HEK293T (cell line): ENCODE results near the gene SRGAP3.

ENCODE experiments used
- CTBP1 ChIP-seq: fragments of 450-650 bp; IDR thresholded peaks from 2 replicates; pipeline ENCODE4 v1.6.1; 2016; ENCODE audit warnings: borderline replicate concordance
- ELF4 ChIP-seq: fragments of 450-650 bp; IDR thresholded peaks from 2 replicates; pipeline ENCODE4 v1.6.1; 2017; ENCODE audit warnings: antibody characterized with exemption
- FOXA1 ChIP-seq: fragments of 450-650 bp; IDR thresholded peaks from 2 replicates; pipeline ENCODE4 v1.6.1; 2016; ENCODE audit warnings: mild to moderate bottlenecking
- FOXM1 ChIP-seq: fragments of 450-650 bp; IDR thresholded peaks from 2 replicates; pipeline ENCODE4 v1.6.1; 2017; ENCODE audit warnings: mild to moderate bottlenecking, borderline replicate concordance
- HDGF ChIP-seq: fragments of 450-650 bp; IDR thresholded peaks from 2 replicates; pipeline ENCODE4 v1.6.1; 2017; ENCODE audit warnings: antibody characterized with exemption, borderline replicate concordance
- L3MBTL2 ChIP-seq: fragments of 450-650 bp; conservative IDR thresholded peaks from 2 replicates; pipeline ENCODE4 v1.6.1; 2016; ENCODE audit warnings: mild to moderate bottlenecking
- LEF1 ChIP-seq: fragments of 450-650 bp; IDR thresholded peaks from 2 replicates; pipeline ENCODE4 v1.6.1; 2017; ENCODE audit warnings: mild to moderate bottlenecking, borderline replicate concordance
- NFRKB ChIP-seq: fragments of 450-650 bp; IDR thresholded peaks from 2 replicates; pipeline ENCODE4 v1.6.1; 2016; ENCODE audit warnings: mild to moderate bottlenecking, moderate library complexity
- SP1 ChIP-seq: fragments of 450-650 bp; IDR thresholded peaks from 2 replicates; pipeline ENCODE4 v1.6.1; 2017
- SUZ12 ChIP-seq: fragments of 450-650 bp; IDR thresholded peaks from 2 replicates; pipeline ENCODE4 v1.6.1; 2016; ENCODE audit warnings: mild to moderate bottlenecking
- TARDBP ChIP-seq: fragments of 450-650 bp; IDR thresholded peaks from 2 replicates; pipeline ENCODE4 v1.6.1; 2016
- ZNF384 ChIP-seq: fragments of 450-650 bp; IDR thresholded peaks from 2 replicates; pipeline ENCODE4 v1.6.1; 2016

DNA sequence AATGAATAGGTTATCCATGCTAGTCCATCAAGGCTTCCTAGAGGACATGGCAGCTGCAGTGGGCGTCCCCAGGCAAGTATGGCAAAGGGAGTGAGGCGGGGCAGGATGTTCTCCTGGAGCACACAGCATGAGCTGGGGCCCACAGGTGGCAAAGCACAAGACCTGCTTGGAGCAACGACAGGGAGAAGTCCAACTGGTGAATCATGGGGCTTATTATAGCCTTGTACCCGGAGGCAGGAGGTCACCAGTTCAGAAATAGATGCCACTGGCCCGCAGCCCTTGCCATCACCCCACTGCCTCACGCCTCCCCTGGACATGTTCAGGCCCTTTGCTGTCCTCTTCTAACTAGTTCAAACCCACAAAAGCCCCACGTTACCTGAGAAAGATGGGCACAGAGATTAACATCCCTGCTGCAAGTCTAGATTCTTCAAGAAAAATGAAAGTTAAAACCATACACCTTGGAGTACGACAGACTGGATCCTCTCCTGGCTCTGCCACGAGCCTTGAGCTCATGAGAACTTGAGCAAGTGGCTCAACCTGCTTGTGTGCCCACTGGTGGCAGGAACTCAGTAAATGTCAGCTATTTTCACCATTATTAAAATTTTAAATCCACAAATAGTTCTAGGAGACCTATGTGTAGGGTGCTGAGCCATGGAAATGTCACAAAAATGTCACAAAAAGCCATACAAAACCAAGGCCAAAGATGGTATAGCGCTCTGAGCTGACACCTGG is 1.8 kb upstream of the SRGAP3 start:
- no peak for TF ChIP-seq CTBP1
- no peak for TF ChIP-seq TARDBP
- no peak for TF ChIP-seq FOXM1
- TF ChIP-seq FOXA1 = no peak
- no peak for TF ChIP-seq SP1
- TF ChIP-seq ZNF384 = no peak
- TF ChIP-seq L3MBTL2 = no peak
- no peak for TF ChIP-seq SUZ12
- no peak for TF ChIP-seq HDGF
- TF ChIP-seq LEF1 = no peak
- TF ChIP-seq ELF4 = no peak
- no peak for TF ChIP-seq NFRKB
